SK-N-SH (cell line): ENCODE results near the gene COL4A2. TPM values are rescaled to one million over a fixed set of nuclear protein-coding genes. Genes with fewer than 3 reads are reported as not detected.

Experiments
- CTCF ChIA-PET: fragments of 300-600, 350-600 bp; formaldehyde crosslinking; extraction: SDS; loops from one replicate; lab custom pipeline; 2021; lab: Yijun Ruan, JAX
- POLR2A ChIA-PET: fragments of 350-600 bp; sonication (Branson Sonifier 250); formaldehyde crosslinking; extraction: SDS; loops from one replicate; lab custom pipeline; 2020; ENCODE audit warnings: antibody characterized with exemption, inconsistent platforms; lab: Yijun Ruan, JAX
- DNase-seq: peaks from one replicate; pipeline ENCODE4 v3.0.0; 2012
- H2AFZ ChIP-seq: fragments of 200-600 bp; sonication (generic); 2 replicates; pipeline ENCODE4 v1.8.1; 2016; ENCODE audit warnings: antibody characterized with exemption, mild to moderate bottlenecking, low read depth
- H3F3A ChIP-seq: fragments of 200-600 bp; sonication (generic); replicated peaks from 2 replicates; pipeline ENCODE3; 2016; ENCODE audit warnings: antibody characterized with exemption, mild to moderate bottlenecking; ENCODE audit not compliant: insufficient read depth
- H3K27ac ChIP-seq, 2 experiments: fragments of 200-500 bp in 1 of 2; fragments of 200-600 bp in 1 of 2; sonication (Bioruptor generic) in 1 of 2; sonication (generic), shearing (Covaris generic) in 1 of 2; 2 replicates each; pipeline versions ENCODE4 v1.5.1 to v1.6.1; 2014 to 2016; ENCODE audit warnings: low read depth in 2 of 2, inconsistent platforms in 1 of 2, low read length in 1 of 2, mild to moderate bottlenecking in 1 of 2, mixed read lengths in 1 of 2
- H3K27me3 ChIP-seq: fragments of 200-600 bp; sonication (generic), shearing (Covaris generic); 2 replicates; pipeline ENCODE4 v1.6.1; 2016; ENCODE audit warnings: mixed run types; ENCODE audit not compliant: insufficient read depth
- H3K36me3 ChIP-seq, 2 experiments: fragments of 200-500 bp in 1 of 2; fragments of 200-600 bp in 1 of 2; sonication (Bioruptor generic) in 1 of 2; sonication (generic) in 1 of 2; replicated peaks in 1 of 2; 2 replicates each; pipeline versions ENCODE3 to v1.5.1; 2014 to 2016; ENCODE audit warnings: low read length in 1 of 2, mild to moderate bottlenecking in 1 of 2; ENCODE audit not compliant: insufficient read depth in 2 of 2, control insufficient read depth in 1 of 2
- H3K4me1 ChIP-seq, 2 experiments: fragments of 200-500 bp in 1 of 2; fragments of 200-600 bp in 1 of 2; sonication (Bioruptor generic) in 1 of 2; sonication (generic), shearing (Covaris generic) in 1 of 2; 2 replicates each; pipeline versions ENCODE4 v1.5.1 to v1.6.1; 2014 to 2016; ENCODE audit warnings: low read depth in 1 of 2, low read length in 1 of 2, mixed run types in 1 of 2; ENCODE audit not compliant: insufficient read depth in 2 of 2, control insufficient read depth in 1 of 2
- H3K4me2 ChIP-seq: fragments of 200-600 bp; sonication (generic), shearing (Covaris generic); 2 replicates; pipeline ENCODE4 v1.6.1; 2017; ENCODE audit warnings: mixed run types
- H3K4me3 ChIP-seq, 2 experiments: fragments of 200-500 bp in 1 of 2; fragments of 200-600 bp in 1 of 2; sonication (Bioruptor generic) in 1 of 2; sonication (generic), shearing (Covaris generic) in 1 of 2; 2 replicates each; pipeline versions ENCODE4 v1.5.1 to v1.8.1; 2014 to 2016; ENCODE audit warnings: low read depth in 2 of 2, inconsistent platforms in 1 of 2, low read length in 1 of 2, mild to moderate bottlenecking in 1 of 2, mixed read lengths in 1 of 2, moderate library complexity in 1 of 2
- H3K79me2 ChIP-seq: fragments of 200-600 bp; sonication (generic); 2 replicates; pipeline ENCODE4 v1.8.1; 2017; ENCODE audit warnings: mild to moderate bottlenecking; ENCODE audit not compliant: insufficient read depth
- H3K9ac ChIP-seq: fragments of 200-600 bp; sonication (generic); 2 replicates; pipeline ENCODE4 v1.6.1; 2017; ENCODE audit warnings: mixed run types
- H3K9me2 ChIP-seq: fragments of 200-600 bp; sonication (generic); 2 replicates; pipeline ENCODE4 v1.6.1; 2017; ENCODE audit warnings: mixed run types
- H3K9me3 ChIP-seq: fragments of 200-600 bp; sonication (generic); 2 replicates; pipeline ENCODE4 v1.6.1; 2017; ENCODE audit warnings: mixed run types, mild to moderate bottlenecking, moderate library complexity
- H4K20me1 ChIP-seq: fragments of 200-600 bp; sonication (generic); 2 replicates; pipeline ENCODE4 v1.6.1; 2017; ENCODE audit warnings: mild to moderate bottlenecking, mixed run types; ENCODE audit not compliant: insufficient read depth
- CHD2 ChIP-seq: fragments of 150-350 bp; IDR thresholded peaks from 2 replicates; pipeline ENCODE4 v1.6.1; 2018; ENCODE audit warnings: low read length; ENCODE audit not compliant: partially characterized antibody
- FOSL2 ChIP-seq: IDR thresholded peaks from 2 replicates; pipeline ENCODE4 v1.4.0; 2012; ENCODE audit warnings: low read depth, mild to moderate bottlenecking, moderate library complexity, borderline replicate concordance
- FOXM1 ChIP-seq: IDR thresholded peaks from 2 replicates; pipeline ENCODE4 v1.4.0; 2012; ENCODE audit warnings: low read depth, mild to moderate bottlenecking
- MAX ChIP-seq: IDR thresholded peaks from 2 replicates; pipeline ENCODE4 v1.4.0; 2012; ENCODE audit warnings: low read depth
- NFIC ChIP-seq: IDR thresholded peaks from 2 replicates; pipeline ENCODE4 v1.4.0; 2012; ENCODE audit warnings: borderline replicate concordance
- PBX3 ChIP-seq: IDR thresholded peaks from 2 replicates; pipeline ENCODE4; 2012
- POLR2AphosphoS5 ChIP-seq: IDR thresholded peaks from 2 replicates; pipeline ENCODE4 v1.6.1; 2012; ENCODE audit warnings: low read depth, low read length
- RXRA ChIP-seq: IDR thresholded peaks from 2 replicates; pipeline ENCODE4 v1.4.0; 2012; ENCODE audit warnings: low read depth, mild to moderate bottlenecking, borderline replicate concordance
- WGBS: methylation state at CpG from one replicate; pipeline ENCODE4 v1.1.6; 2017; ENCODE audit warnings: low lambda C conversion rate; 5-methylcytosine and 5-hydroxymethylcytosine counted together
- polyA plus RNA-seq, 3 experiments: library from polyadenylated mRNA; depleted of rRNA; stranded (reverse); fragments of >200 nt; gene quantifications; 2 replicates each; pipeline ENCODE4 v1.2.3, GENCODE V29; 2012

Gene COL4A2
- polyA plus RNA-seq, 1 of the 3 experiments (the other 2 are of a cell fraction) = 137 TPM

GRCh38 chr13:110463871-110464510 lies 156.9 kb downstream of the COL4A2 start:
- CTCF ChIA-PET = interaction anchor here (0.9 to 1.9 kb wide), 4 partner anchors 8 to 52 kb away, joined by 3 to 9 read pairs (median 4); no protein-coding TSS in a partner anchor

DNA sequence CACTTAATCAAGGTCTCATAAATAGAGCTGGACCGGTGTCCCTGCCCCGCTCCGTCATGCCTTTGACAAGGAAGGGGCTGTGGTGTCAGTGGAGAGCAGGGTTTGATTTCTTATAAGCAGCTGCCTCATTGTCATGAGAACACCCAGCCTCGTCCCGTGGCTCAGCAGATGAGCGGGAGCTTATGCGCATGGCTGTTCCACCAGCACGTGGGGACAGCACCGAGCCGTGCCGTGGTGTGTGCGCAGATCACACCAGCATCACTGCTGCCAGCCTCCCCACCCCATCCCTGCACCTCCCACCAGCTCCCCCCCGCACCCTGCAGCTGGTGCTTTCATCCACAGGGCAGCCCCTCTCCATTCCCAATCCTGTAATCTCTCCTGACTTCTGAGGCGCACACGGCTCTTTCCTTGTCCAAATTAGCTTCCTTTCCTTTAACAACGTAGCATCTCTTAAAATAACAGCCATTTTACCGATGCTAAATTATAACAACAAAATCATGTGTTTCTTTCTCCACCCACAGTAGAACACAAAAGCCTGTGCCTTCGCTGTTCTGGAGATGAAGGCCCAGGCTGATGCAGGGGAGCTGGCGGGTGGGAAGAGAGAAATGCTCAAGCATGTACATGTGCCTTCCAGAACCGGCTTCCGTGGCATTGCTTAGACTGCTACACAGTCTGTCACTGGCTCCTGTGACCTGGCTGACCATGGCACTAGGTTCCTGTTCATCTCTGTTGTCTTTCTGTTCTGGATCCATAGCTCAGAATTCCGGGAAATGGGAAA lies 157.7 kb downstream of the COL4A2 start:
- ChIA-PET POLR2A (no interaction called here), CTCF (interaction anchor here (1.0 to 1.9 kb wide), 3 partner anchors 9 to 53 kb away, joined by 3 to 9 read pairs (median 4); no protein-coding TSS in a partner anchor)
- Histone ChIP-seq H3K79me2 (no peaks in the 10 kb centered on the region), H3F3A (peaks cover 2% of the 10 kb centered on the region), H3K4me2 (no peak overlapping the region), H3K27ac (no peak overlapping the region), H3K9me2 (no peaks in the 10 kb centered on the region), H4K20me1 (no peaks in the 10 kb centered on the region), H3K4me3 (no peak overlapping the region), H3K9ac (no peak overlapping the region)
- DNase-seq = no peak
- no peak for TF ChIP-seq POLR2AphosphoS5
- TF ChIP-seq, all 33 proteins: peak for 0
- Histone ChIP-seq H2AFZ (no peak overlapping the region), H3K4me1 (peaks cover 0 to 8% of the 10 kb centered on the region in 2 experiments; a peak in 1 of 4 replicates), H3K36me3 (peaks cover 10 to 18% of the 10 kb centered on the region in 2 experiments), H3K9me3 (no peaks in the 10 kb centered on the region), H3K27me3 (no peaks in the 10 kb centered on the region)
- 81% methylated on average over 13 of the region's 22 CpGs for WGBS

More at GRCh38 chr13:110463871-110464510, 156.9 kb downstream of the COL4A2 start:
- no peaks in the 10 kb centered on the region for H3K9me2 ChIP-seq
- DNase-seq = no peak
- 90% methylated on average over 2 of the region's 6 CpGs for WGBS
- no peak overlapping the region for H2AFZ ChIP-seq
- H3K4me1 ChIP-seq = peaks cover 0 to 4% of the 10 kb centered on the region in 2 experiments; a peak in 1 of 4 replicates
- TF ChIP-seq CHD2 (no peak), RXRA (no peak), FOSL2 (no peak), NFIC (no peak), PBX3 (no peak), MAX (no peak), FOXM1 (no peak)
- POLR2A ChIA-PET = no interaction called here
- no peaks in the 10 kb centered on the region for H3K27me3 ChIP-seq
- peaks cover 9 to 20% of the 10 kb centered on the region in 2 experiments for H3K36me3 ChIP-seq
- no peak overlapping the region for H3K27ac ChIP-seq
- no peaks in the 10 kb centered on the region for H4K20me1 ChIP-seq
- H3F3A ChIP-seq = peaks cover 3% of the 10 kb centered on the region
- H3K4me3 ChIP-seq = no peak overlapping the region
- no peak overlapping the region for H3K9ac ChIP-seq
- no peak overlapping the region for H3K4me2 ChIP-seq
- H3K9me3 ChIP-seq = no peaks in the 10 kb centered on the region
- no peaks in the 10 kb centered on the region for H3K79me2 ChIP-seq
